GM20000 (cell line): ENCODE results near the gene KCNG2.

Experiments
- DNase-seq: peaks from one replicate; pipeline ENCODE4 v3.0.0; 2012; ENCODE audit warnings: low spot score
- CTCF ChIP-seq: IDR thresholded peaks from 2 replicates; pipeline ENCODE4 v1.5.1; 2012; ENCODE audit warnings: mild to moderate bottlenecking, control low read depth; ENCODE audit errors: extremely low read depth, missing control alignments

KCNG2 gene

GRCh38 chr18:79939096-79939495 is 141.4 kb downstream of the KCNG2 start:
- TF ChIP-seq CTCF: no peak
- DNase-seq: no peak

- TF ChIP-seq CTCF: no peak
- no peak for DNase-seq
Measured at GRCh38 chr18:79940126-79940813, 142.5 kb downstream of the KCNG2 start.

- no peak for DNase-seq
- TF ChIP-seq CTCF: no peak
Measured at GRCh38 chr18:79940814-79941472, 143.2 kb downstream of the KCNG2 start.

- TF ChIP-seq CTCF: no peak
- DNase-seq: no peak
Measured at GRCh38 chr18:79941473-79942119, 143.9 kb downstream of the KCNG2 start.

- DNase-seq: no peak
- no peak for TF ChIP-seq CTCF
Measured at GRCh38 chr18:79942211-79942610, 144.5 kb downstream of the KCNG2 start.

- TF ChIP-seq CTCF: no peak
- no peak for DNase-seq
Measured at GRCh38 chr18:79942786-79943607, 145.3 kb downstream of the KCNG2 start.
